Stimulated activated CD8-positive, alpha-beta memory T cell treated with anti-CD3 and anti-CD28 coated beads, Interleukin-7, amount 100 ng/mL, for 1 hour (primary cell): ENCODE data around the gene SMAD7.

Experiments
- DNase-seq, 2 donors: peaks; one replicate each; pipeline ENCODE4 v3.0.0-alpha.2; 2020; ENCODE audit warnings: low read depth in 2 of 2

SMAD7 gene

GRCh38 chr18:48950536-48951447 lies at the start of gene SMAD7:
TSS of gene SMAD7 (minus strand) at chr18:48950965. CDS start at chr18:48950424, 541 bp downstream.
- DNase-seq, result no peak

- no peak for DNase-seq
Measured at GRCh38 chr18:48999569-48999968, 48.8 kb upstream of the SMAD7 start.

- no peak for DNase-seq
Measured at GRCh38 chr18:48997985-48998831, 47.4 kb upstream of the SMAD7 start.

- DNase-seq, result no peak
Measured at GRCh38 chr18:48997681-48997984, 46.9 kb upstream of the SMAD7 start.

GRCh38 chr18:48996901-48997463 lies 46.2 kb upstream of the SMAD7 start:
- no peak for DNase-seq

GRCh38 chr18:48996041-48996440 lies 45.3 kb upstream of the SMAD7 start:
- DNase-seq, result no peak

GRCh38 chr18:48994926-48995835 lies 44.4 kb upstream of the SMAD7 start:
- DNase-seq, result no peak

- DNase-seq, result no peak
Measured at GRCh38 chr18:48994044-48994651, 43.4 kb upstream of the SMAD7 start.

GRCh38 chr18:48993586-48993985 lies 42.8 kb upstream of the SMAD7 start:
- DNase-seq, result no peak

GRCh38 chr18:48992791-48993555 lies 42.2 kb upstream of the SMAD7 start:
- DNase-seq, result no peak

GRCh38 chr18:48992133-48992532 lies 41.4 kb upstream of the SMAD7 start:
- no peak for DNase-seq

- no peak for DNase-seq
Measured at GRCh38 chr18:48991676-48992075, 40.9 kb upstream of the SMAD7 start.

GRCh38 chr18:48991319-48991660 lies 40.5 kb upstream of the SMAD7 start:
- no peak for DNase-seq

- no peak for DNase-seq
Measured at GRCh38 chr18:48990481-48991318, 39.9 kb upstream of the SMAD7 start.

- no peak for DNase-seq
Measured at GRCh38 chr18:48989304-48990303, 38.8 kb upstream of the SMAD7 start.

GRCh38 chr18:48988508-48989303 lies 37.9 kb upstream of the SMAD7 start:
- DNase-seq, result no peak

GRCh38 chr18:48987821-48988220 lies 37.1 kb upstream of the SMAD7 start:
- DNase-seq, result no peak
